Activated CD8-positive, alpha-beta T cell treated with anti-CD3 and anti-CD28 coated beads for 36 hours (primary cell): ENCODE results near the gene AFAP1. TPM values are rescaled to one million over a fixed set of nuclear protein-coding genes. Genes with fewer than 3 reads are reported as not detected.
A peak's percentile ranks its signal among the peaks of the same experiment; 100 is the strongest.

ENCODE experiments used
- ATAC-seq: fragments of 200-7000 bp; cut with Tn5 transposase; one replicate; pipeline ENCODE4 v1.10.0; 2021; ENCODE audit warnings: mild to moderate bottlenecking, moderate library complexity
- CTCF ChIA-PET: fragments of 350-600 bp; sonication (Branson Sonifier 250); formaldehyde crosslinking; loops from one replicate; lab custom pipeline; 2021; ENCODE audit warnings: antibody characterized with exemption; lab: Charles Lee
- POLR2A ChIA-PET: fragments of 350-600 bp; sonication (Branson Sonifier 250); formaldehyde crosslinking; loops from one replicate; lab custom pipeline; 2021; ENCODE audit warnings: antibody characterized with exemption; lab: Charles Lee
- DNase-seq: peaks from one replicate; pipeline ENCODE4 v3.0.0-alpha.2; 2020
- H3K27ac Mint-ChIP-seq: one replicate; pipeline ENCODE4 v1.8.0; 2021; ENCODE audit warnings: mild to moderate bottlenecking, mixed read lengths
- H3K27me3 Mint-ChIP-seq: one replicate; pipeline ENCODE4 v1.8.0; 2021; ENCODE audit warnings: mixed read lengths
- H3K36me3 Mint-ChIP-seq: one replicate; pipeline ENCODE4 v1.8.0; 2021; ENCODE audit warnings: low read depth, mixed read lengths
- H3K4me1 Mint-ChIP-seq: one replicate; pipeline ENCODE4 v1.8.0; 2021; ENCODE audit warnings: low read depth, mixed read lengths
- H3K4me3 Mint-ChIP-seq: one replicate; pipeline ENCODE4 v1.8.0; 2021; ENCODE audit warnings: mild to moderate bottlenecking, moderate library complexity, mixed read lengths
- H3K9me3 Mint-ChIP-seq: one replicate; pipeline ENCODE4 v1.8.0; 2021; ENCODE audit warnings: mixed read lengths
- intact Hi-C: fragments of 100-400 bp; cut with micrococcal nuclease; formaldehyde crosslinking; loops from one replicate; pipeline ENCODE4 v1.10.0; 2022
- total RNA-seq, 2 experiments: library from RNA; stranded (reverse); gene quantifications; one replicate each; pipeline ENCODE4 v1.2.3, GENCODE V29; 2021
- TF ChIP-seq, protein P1 (sequence below): fragments of 200-600 bp; IDR thresholded peaks from one replicate; pipeline ENCODE4 v1.8.0; 2022; ENCODE audit warnings: antibody characterized with exemption, mild to moderate bottlenecking

The AFAP1 gene
- total RNA-seq, 2 experiments from 2014 or later, result 25.5 to 26.5 TPM

DNA sequence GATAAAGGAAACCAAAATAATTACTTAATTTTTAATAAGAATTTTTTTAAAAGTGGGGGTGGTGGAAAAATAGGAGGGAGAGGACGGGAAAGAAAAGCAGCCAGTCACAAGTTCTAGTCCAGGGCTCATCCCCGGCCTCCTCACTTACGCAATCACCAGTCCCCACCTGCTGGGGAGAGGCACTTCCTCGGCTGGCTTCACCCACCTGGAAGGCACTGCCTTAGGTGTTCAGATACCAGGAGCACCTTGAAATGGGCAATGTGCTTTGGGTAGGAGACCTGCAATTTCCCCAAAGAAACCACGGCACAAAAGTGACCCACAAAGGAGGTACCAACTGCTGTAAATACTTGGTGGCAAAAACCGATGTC is 23.8 kb downstream of the AFAP1 start:
- intact Hi-C loops, result no loop called here
- CTCF ChIA-PET, result interaction anchor here (1.1 to 1.3 kb wide), 2 partner anchors 41 to 113 kb away, joined by 3 read pairs; no protein-coding TSS in a partner anchor
- no peaks in the 10 kb centered on the region for H3K27me3 Mint-ChIP-seq

DNA sequence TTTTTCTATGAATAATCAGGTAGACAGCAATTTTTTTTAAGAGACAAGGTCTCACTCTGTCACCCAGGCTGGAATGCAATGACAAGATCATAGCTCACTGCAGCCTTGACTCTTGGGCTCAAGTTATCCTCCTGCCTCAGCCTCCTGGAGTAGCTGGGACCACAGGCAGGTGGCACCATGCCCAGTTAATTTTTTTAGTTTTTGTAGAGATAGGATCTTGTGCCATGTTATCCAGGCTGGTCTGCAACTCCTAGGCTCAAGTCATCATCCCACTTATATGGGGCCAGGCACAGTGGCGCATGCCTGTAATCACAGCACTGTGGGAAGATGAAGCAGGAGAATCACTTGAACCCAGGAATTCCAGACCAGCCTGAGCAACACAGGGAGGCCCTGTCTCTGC is 26.8 kb downstream of the AFAP1 start:
- peaks cover 3% of the 10 kb centered on the region for H3K36me3 Mint-ChIP-seq
- ChIA-PET POLR2A (interaction anchor here (0.8 kb wide), 1 partner anchor 25 kb away, joined by 3 read pairs; no protein-coding TSS in a partner anchor), CTCF (interaction anchor here (0.8 to 1.4 kb wide), 2 partner anchors 26 to 67 kb away, joined by 3 to 4 read pairs; no protein-coding TSS in a partner anchor)
- no peaks in the 10 kb centered on the region for H3K27me3 Mint-ChIP-seq
- H3K4me3 Mint-ChIP-seq, result no peak overlapping the region
- ATAC-seq, result no peak
- DNase-seq, result no peak
- H3K27ac Mint-ChIP-seq, result no peak overlapping the region
- intact Hi-C loops, result no loop called here
- TF ChIP-seq, protein P1, sequence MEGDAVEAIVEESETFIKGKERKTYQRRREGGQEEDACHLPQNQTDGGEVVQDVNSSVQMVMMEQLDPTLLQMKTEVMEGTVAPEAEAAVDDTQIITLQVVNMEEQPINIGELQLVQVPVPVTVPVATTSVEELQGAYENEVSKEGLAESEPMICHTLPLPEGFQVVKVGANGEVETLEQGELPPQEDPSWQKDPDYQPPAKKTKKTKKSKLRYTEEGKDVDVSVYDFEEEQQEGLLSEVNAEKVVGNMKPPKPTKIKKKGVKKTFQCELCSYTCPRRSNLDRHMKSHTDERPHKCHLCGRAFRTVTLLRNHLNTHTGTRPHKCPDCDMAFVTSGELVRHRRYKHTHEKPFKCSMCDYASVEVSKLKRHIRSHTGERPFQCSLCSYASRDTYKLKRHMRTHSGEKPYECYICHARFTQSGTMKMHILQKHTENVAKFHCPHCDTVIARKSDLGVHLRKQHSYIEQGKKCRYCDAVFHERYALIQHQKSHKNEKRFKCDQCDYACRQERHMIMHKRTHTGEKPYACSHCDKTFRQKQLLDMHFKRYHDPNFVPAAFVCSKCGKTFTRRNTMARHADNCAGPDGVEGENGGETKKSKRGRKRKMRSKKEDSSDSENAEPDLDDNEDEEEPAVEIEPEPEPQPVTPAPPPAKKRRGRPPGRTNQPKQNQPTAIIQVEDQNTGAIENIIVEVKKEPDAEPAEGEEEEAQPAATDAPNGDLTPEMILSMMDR, result no peak
- H3K9me3 Mint-ChIP-seq, result no peaks in the 10 kb centered on the region
- peaks cover 43% of the 10 kb centered on the region for H3K4me1 Mint-ChIP-seq

More for the DNA sequence above, 23.8 kb downstream of the AFAP1 start:
- Mint-ChIP-seq H3K9me3 (no peaks in the 10 kb centered on the region), H3K36me3 (peaks cover 3% of the 10 kb centered on the region), H3K4me3 (no peak overlapping the region), H3K4me1 (peaks cover 31% of the 10 kb centered on the region), H3K27ac (no peak overlapping the region)
- DNase-seq, result no peak
- ATAC-seq, result peak; percentile 31
- POLR2A ChIA-PET, result interaction anchor here (0.6 to 0.9 kb wide), 2 partner anchors 20 to 35 kb away, joined by 3 to 4 read pairs; no protein-coding TSS in a partner anchor
- TF ChIP-seq, protein P1, result no peak

DNA sequence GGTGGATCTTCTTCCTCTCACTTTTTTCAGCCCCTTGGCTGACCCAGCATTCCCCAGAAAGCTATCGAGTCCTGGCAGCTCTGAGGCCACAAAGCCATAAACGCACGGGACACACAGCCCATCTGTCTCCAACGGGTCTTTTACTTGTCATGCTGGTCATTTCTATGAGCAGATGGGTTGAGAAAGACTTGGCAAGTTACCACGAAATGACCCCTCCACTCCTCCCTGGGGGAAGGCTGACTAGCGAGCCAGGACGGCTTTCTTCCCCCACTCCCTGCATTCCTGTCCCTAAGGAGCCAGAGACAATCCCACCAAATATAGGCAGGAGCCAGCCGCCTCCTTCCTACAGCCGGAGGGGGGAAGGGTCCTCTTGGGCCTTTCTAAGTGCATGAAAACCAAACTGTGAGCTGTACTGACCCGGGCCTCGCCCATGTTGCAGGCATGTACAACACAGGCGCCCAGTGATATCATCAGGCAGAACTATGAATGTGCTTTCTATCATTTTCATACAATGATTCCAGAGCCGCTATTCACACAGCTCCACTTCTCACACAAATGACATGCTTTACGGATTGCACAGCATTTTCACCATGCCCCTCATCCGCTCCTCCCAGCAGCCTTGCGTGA is 28.6 kb downstream of the AFAP1 start:
- DNase-seq (no peak), ATAC-seq (no peak)
- ChIA-PET CTCF (interaction anchor here (1.0 kb wide), 1 partner anchor 34 kb away, joined by 5 read pairs; no protein-coding TSS in a partner anchor), POLR2A (no interaction called here)
- intact Hi-C loops, result no loop called here
- H3K36me3 Mint-ChIP-seq, result peaks cover 3% of the 10 kb centered on the region
- H3K27ac Mint-ChIP-seq, result no peak overlapping the region
- peaks cover 34% of the 10 kb centered on the region for H3K4me1 Mint-ChIP-seq
- H3K4me3 Mint-ChIP-seq, result no peak overlapping the region
- no peaks in the 10 kb centered on the region for H3K27me3 Mint-ChIP-seq
- no peaks in the 10 kb centered on the region for H3K9me3 Mint-ChIP-seq
- TF ChIP-seq, protein P1, result no peak

DNA sequence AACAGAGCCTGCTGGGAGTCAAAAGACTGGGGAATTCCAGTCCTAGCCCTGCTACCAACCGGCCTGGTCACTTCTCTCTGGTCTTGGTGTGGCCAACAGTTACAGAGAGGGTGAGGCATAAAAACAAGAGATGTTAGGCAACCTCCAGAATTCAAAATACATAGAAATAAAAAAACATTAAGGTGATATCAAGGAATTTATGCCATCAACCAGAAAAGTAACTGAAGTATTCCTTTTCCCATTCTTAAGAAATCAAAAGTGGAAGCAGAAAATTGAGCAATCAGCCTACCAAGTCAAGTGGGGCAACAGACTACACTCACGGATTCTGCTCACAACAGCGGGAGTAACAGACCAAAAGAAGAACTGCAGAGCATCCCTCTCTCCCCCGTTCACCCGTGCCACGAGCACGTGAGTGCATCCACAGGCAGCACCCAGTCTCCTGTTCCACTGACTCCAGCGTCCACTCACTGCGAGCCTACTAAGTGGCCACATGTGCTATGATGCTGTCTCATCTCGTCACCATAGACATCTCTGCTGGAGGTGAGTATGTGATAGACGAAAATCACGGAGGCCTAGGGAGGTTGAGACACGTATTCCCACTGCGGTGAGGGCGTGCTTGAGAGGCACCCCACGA is 29.3 kb downstream of the AFAP1 start:
- Mint-ChIP-seq H3K4me1 (peaks cover 28% of the 10 kb centered on the region), H3K9me3 (no peaks in the 10 kb centered on the region), H3K4me3 (no peak overlapping the region), H3K27ac (no peak overlapping the region), H3K36me3 (peaks cover 3% of the 10 kb centered on the region), H3K27me3 (no peaks in the 10 kb centered on the region)
- ChIA-PET CTCF (no interaction called here), POLR2A (no interaction called here)
- intact Hi-C loops, result no loop called here
- ATAC-seq, result no peak
- TF ChIP-seq, protein P1, result no peak
- DNase-seq, result no peak
